ENCODE measurements around the gene HOXD10.

HOXD10 gene

GRCh38 chr2:176164611-176165369 is 48.2 kb downstream of the HOXD10 start:
- DNase-seq (ENCODE audit: low read depth) = no peak

GRCh38 chr2:176165370-176166050 is 48.9 kb downstream of the HOXD10 start:
- no peak for DNase-seq (ENCODE audit: low read depth)

GRCh38 chr2:176166272-176166671 is 49.7 kb downstream of the HOXD10 start:
- no peak for DNase-seq (ENCODE audit: low read depth)

DNA sequence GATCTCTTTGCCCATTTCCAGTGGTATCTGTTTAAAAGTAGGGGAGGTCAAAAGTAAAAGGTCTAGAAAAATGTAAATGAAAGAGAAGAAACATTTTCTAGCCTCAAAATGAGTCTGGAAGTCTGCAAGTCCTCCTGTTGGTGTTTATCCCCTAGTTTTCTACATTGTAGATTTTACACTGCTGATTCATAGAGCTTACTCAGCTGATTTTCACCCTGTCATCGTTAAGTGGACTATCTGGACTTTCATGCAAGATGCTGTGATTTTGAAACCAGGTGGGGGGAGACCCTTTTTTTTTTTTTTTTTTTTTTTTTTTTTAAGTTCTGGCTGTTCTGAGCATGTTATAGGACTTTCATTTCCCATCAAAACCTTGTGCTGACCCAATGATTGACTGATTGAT is 50.8 kb downstream of the HOXD10 start:
- DNase-seq (ENCODE audit: low read depth) = no peak

- no peak for DNase-seq (ENCODE audit: low read depth)
Measured at GRCh38 chr2:176169181-176169580, 52.6 kb downstream of the HOXD10 start.

Data from stromal cell of bone marrow (primary cell).